ENCODE data around the gene TSHZ2.

Gene TSHZ2

GRCh38 chr20:53048387-53048786, 76.2 kb downstream of the TSHZ2 start:
- no peak for DNase-seq (ENCODE audit: extremely low read depth, low read depth)
- no peak for TF ChIP-seq CTCF (IDR thresholded peaks at IDR 0.05; ENCODE audit: low read depth, low read length)

- no peak for DNase-seq (ENCODE audit: extremely low read depth, low read depth)
- no peak for TF ChIP-seq CTCF (IDR thresholded peaks at IDR 0.05; ENCODE audit: low read depth, low read length)
Measured at GRCh38 chr20:53050338-53050737, 78.2 kb downstream of the TSHZ2 start.

- no peak for TF ChIP-seq CTCF (IDR thresholded peaks at IDR 0.05; ENCODE audit: low read depth, low read length)
- DNase-seq (ENCODE audit: extremely low read depth, low read depth), result no peak
Measured at GRCh38 chr20:53052380-53052779, 80.2 kb downstream of the TSHZ2 start.

GRCh38 chr20:53053595-53053994, 81.4 kb downstream of the TSHZ2 start:
- DNase-seq (ENCODE audit: extremely low read depth, low read depth), result no peak
- no peak for TF ChIP-seq CTCF (IDR thresholded peaks at IDR 0.05; ENCODE audit: low read depth, low read length)

GRCh38 chr20:53055367-53056067, 83.4 kb downstream of the TSHZ2 start:
- TF ChIP-seq CTCF (IDR thresholded peaks at IDR 0.05; ENCODE audit: low read depth, low read length), result no peak
- no peak for DNase-seq (ENCODE audit: extremely low read depth, low read depth)

- DNase-seq (ENCODE audit: extremely low read depth, low read depth), result no peak
- TF ChIP-seq CTCF (IDR thresholded peaks at IDR 0.05; ENCODE audit: low read depth, low read length), result no peak
Measured at GRCh38 chr20:53057579-53057978, 85.4 kb downstream of the TSHZ2 start.

- no peak for DNase-seq (ENCODE audit: extremely low read depth, low read depth)
- no peak for TF ChIP-seq CTCF (IDR thresholded peaks at IDR 0.05; ENCODE audit: low read depth, low read length)
Measured at GRCh38 chr20:53059848-53060247, 87.7 kb downstream of the TSHZ2 start.
